SK-N-SH treated with all-trans-retinoic acid at 6 μM for 48 hours (cell line): ENCODE results near the gene DIDO1.

Experiments
- ATAC-seq: fragments of 200-7000 bp; cut with Tn5 transposase; 3 replicates; pipeline ENCODE4 v1.9.1; 2020; ENCODE audit warnings: mild to moderate bottlenecking, moderate library complexity
- ARNTL ChIP-seq: fragments of 450-650 bp; formaldehyde crosslinking; IDR thresholded peaks from 2 replicates; pipeline ENCODE4 v1.5.0; 2020; ENCODE audit warnings: low read depth, mild to moderate bottlenecking, moderate library complexity, borderline replicate concordance
- BACH2 ChIP-seq: fragments of 250-450 bp; sonication (Bioruptor Pico); IDR thresholded peaks from 2 replicates; pipeline ENCODE4 v1.9.0; 2021; ENCODE audit warnings: mild to moderate bottlenecking, borderline replicate concordance
- CSDC2 ChIP-seq: fragments of 250-450 bp; sonication (Bioruptor Pico); IDR thresholded peaks from 2 replicates; pipeline ENCODE4 v1.5.0; 2020; ENCODE audit warnings: mild to moderate bottlenecking, moderate library complexity
- CSRNP3 ChIP-seq: fragments of 250-450 bp; sonication (Bioruptor Pico); IDR thresholded peaks from 2 replicates; pipeline ENCODE4 v1.5.1; 2021; ENCODE audit warnings: mild to moderate bottlenecking, moderate library complexity
- ESRRG ChIP-seq: fragments of 250-450 bp; sonication (Bioruptor Pico); IDR thresholded peaks from 2 replicates; pipeline ENCODE4 v1.6.1; 2021; ENCODE audit warnings: mild to moderate bottlenecking
- GLIS3 ChIP-seq: fragments of 250-450 bp; sonication (Bioruptor Pico); IDR thresholded peaks from 2 replicates; pipeline ENCODE4 v1.5.0; 2020; ENCODE audit warnings: mild to moderate bottlenecking, moderate library complexity
- ISL1 ChIP-seq: fragments of 250-450 bp; sonication (Bioruptor Pico); IDR thresholded peaks from 2 replicates; pipeline ENCODE4 v2.1.2; 2022; ENCODE audit warnings: mild to moderate bottlenecking, moderate library complexity
- OSR1 ChIP-seq: fragments of 250-450 bp; sonication (Bioruptor Pico); IDR thresholded peaks from 2 replicates; pipeline ENCODE4 v1.8.0; 2022; ENCODE audit warnings: moderate library complexity, mild to moderate bottlenecking, inconsistent platforms
- PATZ1 ChIP-seq: fragments of 250-450 bp; sonication (Bioruptor Pico); IDR thresholded peaks from 2 replicates; pipeline ENCODE4 v1.8.0; 2020; ENCODE audit warnings: mild to moderate bottlenecking, moderate library complexity, borderline replicate concordance
- PPARA ChIP-seq: fragments of 250-450 bp; sonication (Bioruptor Pico); IDR thresholded peaks from 2 replicates; pipeline ENCODE4 v1.5.0; 2020; ENCODE audit warnings: mild to moderate bottlenecking, borderline replicate concordance
- RARB ChIP-seq: fragments of 250-450 bp; sonication (Bioruptor Pico); IDR thresholded peaks from 2 replicates; pipeline ENCODE4 v1.8.0; 2021; ENCODE audit warnings: mild to moderate bottlenecking, moderate library complexity
- SNAI2 ChIP-seq: fragments of 250-450 bp; sonication (Bioruptor Pico); IDR thresholded peaks from 2 replicates; pipeline ENCODE4 v1.5.0; 2020; ENCODE audit warnings: mild to moderate bottlenecking, moderate library complexity
- TCF4 ChIP-seq: fragments of 250-450 bp; sonication (Bioruptor Pico); IDR thresholded peaks from 2 replicates; pipeline ENCODE4 v1.8.0; 2021; ENCODE audit warnings: mild to moderate bottlenecking, moderate library complexity, borderline replicate concordance
- TOX ChIP-seq: fragments of 250-450 bp; sonication (Bioruptor Pico); IDR thresholded peaks from 2 replicates; pipeline ENCODE4 v1.8.0; 2021; ENCODE audit warnings: mild to moderate bottlenecking, moderate library complexity, borderline replicate concordance
- TSHZ2 ChIP-seq: fragments of 250-450 bp; sonication (Bioruptor Pico); IDR thresholded peaks from 2 replicates; pipeline ENCODE4 v1.5.0; 2020; ENCODE audit warnings: mild to moderate bottlenecking, moderate library complexity
- ZC3H10 ChIP-seq: fragments of 250-450 bp; sonication (Bioruptor Pico); IDR thresholded peaks from 2 replicates; pipeline ENCODE4 v1.5.1; 2021; ENCODE audit warnings: mild to moderate bottlenecking, moderate library complexity
- ZFP3 ChIP-seq: fragments of 250-450 bp; sonication (Bioruptor Pico); IDR thresholded peaks from 2 replicates; pipeline ENCODE4 v1.5.0; 2020; ENCODE audit warnings: mild to moderate bottlenecking, moderate library complexity
- ZFP30 ChIP-seq: fragments of 450-650 bp; formaldehyde crosslinking; IDR thresholded peaks from 2 replicates; pipeline ENCODE4 v1.5.0; 2022; ENCODE audit warnings: mild to moderate bottlenecking, moderate library complexity
- ZNF8 ChIP-seq: fragments of 450-650 bp; formaldehyde crosslinking; IDR thresholded peaks from 2 replicates; pipeline ENCODE4 v1.5.0; 2020; ENCODE audit warnings: mild to moderate bottlenecking, moderate library complexity

DIDO1 gene

GRCh38 chr20:62969939-62970306 is 43.6 kb upstream of the DIDO1 start:
- no peak for ATAC-seq
- TF ChIP-seq ARNTL (CRISPR knock-in tag) (no peak), CSDC2 (CRISPR knock-in tag) (no peak), ZNF8 (CRISPR knock-in tag) (no peak), ZFP30 (no peak), TOX (CRISPR knock-in tag) (no peak), CSRNP3 (CRISPR knock-in tag) (no peak), RARB (no peak), ZC3H10 (CRISPR knock-in tag) (no peak)
- TF ChIP-seq, all 23 proteins: peak for 0

- ATAC-seq = no peak
- TF ChIP-seq TSHZ2 = no peak
- TF ChIP-seq ZFP3 = no peak
- no peak for TF ChIP-seq BACH2 (CRISPR knock-in tag)
- no peak for TF ChIP-seq GLIS3 (CRISPR knock-in tag)
- no peak for TF ChIP-seq ZC3H10 (CRISPR knock-in tag)
- TF ChIP-seq PPARA (CRISPR knock-in tag) = no peak
Observed at GRCh38 chr20:62969179-62969760, 43.0 kb upstream of the DIDO1 start.

GRCh38 chr20:62968378-62969178 is 42.3 kb upstream of the DIDO1 start:
- TF ChIP-seq PATZ1 (no peak), CSDC2 (CRISPR knock-in tag) (no peak), TCF4 (CRISPR knock-in tag) (no peak)
- ATAC-seq = no peak

GRCh38 chr20:62967628-62968351 is 41.5 kb upstream of the DIDO1 start:
- TF ChIP-seq CSRNP3 (CRISPR knock-in tag) (no peak), SNAI2 (CRISPR knock-in tag) (no peak), ZFP3 (no peak), TCF4 (CRISPR knock-in tag) (no peak), ARNTL (CRISPR knock-in tag) (no peak), ISL1 (no peak), OSR1 (CRISPR knock-in tag) (no peak), ZNF8 (CRISPR knock-in tag) (no peak), RARB (no peak), ESRRG (no peak), TSHZ2 (no peak)
- TF ChIP-seq, all 23 proteins: peak for 0
- no peak for ATAC-seq
